SK-N-MC (cell line): ENCODE results near the gene IQCM.

Experiments used
- EZH2 ChIP-seq: fragments of 200-600 bp; sonication (generic); IDR thresholded peaks from one replicate; pipeline ENCODE4 v1.6.1; 2017; ENCODE audit warnings: antibody characterized with exemption
- POLR2AphosphoS5 ChIP-seq: IDR thresholded peaks from 2 replicates; pipeline ENCODE4 v1.6.1; 2012; ENCODE audit warnings: mild to moderate bottlenecking, low read depth, low read length, borderline replicate concordance

GRCh38 chr4:149513081-149513480 lies 302.6 kb downstream of the IQCM start:
- TF ChIP-seq POLR2AphosphoS5 = no peak
- TF ChIP-seq EZH2 = no peak
